ENCODE data around the gene NTNG1.
"Not testable (repeated sequence)": the region's sequence is repeated elsewhere in the genome, so short reads cannot be mapped to it uniquely, and the experiment has no call there.

NTNG1 gene

GRCh38 chr1:107140703-107141490 is at the start of gene NTNG1:
TSS of gene NTNG1 (plus strand) at chr1:107141039.
- DNase-seq = peak in 1 of 2 experiments; percentile 0

GRCh38 chr1:107091418-107091817 is 49.4 kb upstream of the NTNG1 start:
- no peak for DNase-seq

- not testable (repeated sequence) for DNase-seq
These were observed 47.4 kb upstream of the NTNG1 start for GRCh38 chr1:107093395-107093794.

GRCh38 chr1:107095647-107096046 is 45.2 kb upstream of the NTNG1 start:
- DNase-seq = no peak

- DNase-seq = no peak
These were observed 44.1 kb upstream of the NTNG1 start for GRCh38 chr1:107096690-107097089.

GRCh38 chr1:107098961-107099360 is 41.9 kb upstream of the NTNG1 start:
- DNase-seq = no peak

GRCh38 chr1:107100331-107100984 is 40.4 kb upstream of the NTNG1 start:
- no peak for DNase-seq

- no peak for DNase-seq
These were observed 34.9 kb upstream of the NTNG1 start for GRCh38 chr1:107105914-107106313.

GRCh38 chr1:107110326-107110725 is 30.5 kb upstream of the NTNG1 start:
- DNase-seq = no peak

GRCh38 chr1:107116306-107116790 is 24.5 kb upstream of the NTNG1 start:
- DNase-seq = no peak

GRCh38 chr1:107122225-107122624 is 18.6 kb upstream of the NTNG1 start:
- no peak for DNase-seq

- no peak for DNase-seq
These were observed 17.1 kb upstream of the NTNG1 start for GRCh38 chr1:107123741-107124140.

GRCh38 chr1:107124694-107125093 is 16.1 kb upstream of the NTNG1 start:
- no peak for DNase-seq

- no peak for DNase-seq
These were observed 8.6 kb upstream of the NTNG1 start for GRCh38 chr1:107132195-107132594.

GRCh38 chr1:107132780-107133179 is 8.1 kb upstream of the NTNG1 start:
- DNase-seq = no peak

GRCh38 chr1:107135463-107135862 is 5.4 kb upstream of the NTNG1 start:
- peak; percentile 10 to 28 for DNase-seq

GRCh38 chr1:107138166-107138565 is 2.7 kb upstream of the NTNG1 start:
- DNase-seq = no peak

GRCh38 chr1:107138767-107139445 is 1.9 kb upstream of the NTNG1 start:
- no peak for DNase-seq

GRCh38 chr1:107139833-107140702 is 771 bp upstream of the NTNG1 start:
- peak; percentile 5 to 9 for DNase-seq

GRCh38 chr1:107141491-107142126 is 770 bp downstream of the NTNG1 start:
- peak; percentile 2 to 9 for DNase-seq

- DNase-seq = no peak
These were observed 1.3 kb downstream of the NTNG1 start for GRCh38 chr1:107142140-107142542.

- DNase-seq = no peak
These were observed 1.8 kb downstream of the NTNG1 start for GRCh38 chr1:107142666-107143065.

All from activated CD4-positive, alpha-beta T cell treated with anti-CD3 and anti-CD28 coated beads, Interleukin-2, amount 50 U/mL, for 48 hours (primary cell).